ENCODE measurements around the gene TAS1R2.
"Not testable (repeated sequence)": the region's sequence is repeated elsewhere in the genome, so short reads cannot be mapped to it uniquely, and the experiment has no call there.

Gene TAS1R2

GRCh38 chr1:18859560-18859959, at the start of gene TAS1R2:
Gene TAS1R2 (minus strand): TSS chr1:18859660. CDS start chr1:18859660, 0 bp downstream.
- no peak for DNase-seq

DNA sequence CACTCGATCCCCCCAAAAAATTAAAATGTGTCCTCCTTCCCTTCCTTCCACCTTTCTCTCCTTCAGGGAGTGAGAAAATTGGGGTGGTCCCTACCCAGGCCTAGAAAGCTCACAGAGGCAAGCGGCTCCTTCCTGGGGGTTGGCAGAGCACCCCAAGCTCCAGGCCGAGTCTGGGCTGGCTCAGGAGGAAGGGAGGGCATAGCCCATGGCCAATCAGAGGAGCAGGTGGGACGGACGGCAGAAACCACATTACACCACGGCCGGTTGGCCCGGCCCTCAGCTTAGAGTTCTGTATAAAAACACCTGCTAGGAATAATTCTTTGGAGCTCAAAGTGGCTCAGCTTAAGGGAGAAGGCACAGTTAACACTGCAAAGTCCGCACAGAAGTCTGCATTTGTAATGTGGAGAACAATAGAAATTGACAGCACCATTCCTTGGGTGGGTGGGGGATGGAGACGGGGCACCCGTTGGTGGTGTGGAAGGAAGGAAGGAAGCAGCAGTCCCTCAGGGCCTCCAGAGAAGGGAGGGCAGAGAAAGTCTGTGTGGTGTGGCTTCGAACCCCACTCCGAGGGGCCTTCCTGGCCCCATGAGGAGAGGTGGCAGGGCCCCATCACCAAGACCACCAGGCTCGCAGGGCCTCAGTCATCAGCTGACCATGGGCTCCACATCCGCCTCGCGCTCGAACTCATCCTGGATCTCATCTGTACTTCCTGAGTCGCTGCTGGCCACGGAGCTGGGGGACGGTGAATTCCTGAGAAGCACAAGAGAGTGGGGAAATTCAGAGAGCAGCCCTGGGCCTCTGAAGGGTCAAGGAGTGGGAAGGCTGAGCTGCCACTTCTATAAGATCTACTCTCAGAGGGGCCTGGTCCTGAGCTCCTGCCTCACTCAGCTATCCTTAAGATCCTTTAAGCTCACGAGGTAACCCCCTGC, 48.7 kb upstream of the TAS1R2 start:
- no peak for DNase-seq

- DNase-seq, result peak; percentile 28 to 47
These were observed 47.8 kb upstream of the TAS1R2 start for GRCh38 chr1:18907021-18907916.

GRCh38 chr1:18903291-18903756, 43.9 kb upstream of the TAS1R2 start:
- DNase-seq, result no peak

DNA sequence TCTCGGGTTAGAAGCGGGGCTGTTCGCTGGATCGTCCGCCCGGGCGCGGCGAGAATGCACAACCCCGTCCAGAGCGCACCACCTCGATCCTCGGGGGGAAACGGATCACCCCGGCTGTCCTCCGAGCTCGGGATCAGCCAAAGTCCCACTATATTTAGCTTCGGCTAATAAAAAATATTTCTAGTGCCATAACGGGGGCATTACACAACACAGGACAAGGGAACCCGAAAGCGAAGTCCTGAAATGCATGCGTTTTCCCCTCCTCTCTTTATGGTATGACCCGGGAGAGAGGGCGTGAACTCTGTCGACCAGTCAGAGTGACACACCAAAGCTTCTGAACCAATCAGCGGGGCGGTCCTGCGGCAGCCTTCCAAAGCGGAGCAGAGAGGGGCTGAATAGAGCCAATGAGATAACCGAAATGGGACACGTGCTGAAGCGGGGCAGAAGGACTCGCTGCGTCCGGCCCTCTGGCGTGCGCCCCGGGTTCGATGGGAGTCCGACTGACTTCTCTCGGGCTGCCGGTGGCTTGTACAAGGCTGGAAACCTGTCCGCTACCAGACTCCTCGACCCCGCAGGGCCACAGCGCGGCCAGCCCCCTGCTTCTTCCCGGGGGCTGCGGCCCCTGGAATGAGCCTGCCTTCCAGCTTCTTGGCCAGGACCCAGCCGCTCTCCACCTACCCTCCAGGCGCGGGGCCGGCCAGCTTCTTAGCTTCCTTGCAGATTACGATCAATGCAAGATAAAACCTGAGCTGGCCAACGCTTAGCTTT, 43.2 kb upstream of the TAS1R2 start, which contains the start of gene ALDH4A1:
TSS of gene ALDH4A1 (minus strand) at position 33 of the 768 bp plus-strand sequence. CDS start at position 1, 32 bp downstream.
- DNase-seq, result peak; percentile 84 to 94

- DNase-seq, result no peak
These were observed 42.6 kb upstream of the TAS1R2 start for GRCh38 chr1:18901952-18902522.

DNA sequence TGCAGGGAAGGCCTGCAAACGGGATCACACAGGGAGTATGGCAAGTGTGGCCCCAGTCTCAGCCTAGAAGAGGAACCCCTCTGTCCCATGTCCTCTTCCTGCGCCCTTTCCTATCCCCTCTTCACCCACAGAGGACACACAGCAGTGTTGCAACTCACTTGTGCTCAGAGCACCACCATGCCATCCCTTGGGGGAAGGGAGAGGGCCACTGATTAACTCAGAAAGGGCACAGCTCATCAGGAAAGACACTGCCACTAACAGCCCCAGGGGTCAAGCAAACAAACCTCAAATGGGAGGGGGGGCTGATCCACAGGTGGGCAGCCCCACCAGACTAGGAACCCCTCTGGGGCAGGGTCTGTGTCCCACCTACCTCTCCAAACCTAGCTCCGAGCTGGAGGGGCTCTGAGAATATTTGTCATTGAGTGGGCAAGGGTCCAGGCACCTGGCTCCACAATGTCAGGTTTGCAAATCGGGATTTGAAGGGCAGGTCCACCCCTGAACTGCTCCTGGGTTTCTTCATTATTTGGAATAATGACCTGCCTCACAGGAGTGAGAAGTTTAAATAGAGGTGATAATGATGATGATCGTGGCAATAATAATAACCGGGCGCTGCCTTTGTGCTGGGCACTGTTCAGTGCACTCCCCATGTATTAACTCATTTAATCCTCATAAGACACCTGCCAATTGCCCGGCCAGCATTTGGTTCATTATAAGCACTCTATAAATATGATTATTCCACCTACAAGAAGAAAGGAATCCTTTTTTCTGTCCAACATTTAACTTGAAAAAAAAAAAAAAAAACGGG, 41.9 kb upstream of the TAS1R2 start:
- DNase-seq, result no peak

DNA sequence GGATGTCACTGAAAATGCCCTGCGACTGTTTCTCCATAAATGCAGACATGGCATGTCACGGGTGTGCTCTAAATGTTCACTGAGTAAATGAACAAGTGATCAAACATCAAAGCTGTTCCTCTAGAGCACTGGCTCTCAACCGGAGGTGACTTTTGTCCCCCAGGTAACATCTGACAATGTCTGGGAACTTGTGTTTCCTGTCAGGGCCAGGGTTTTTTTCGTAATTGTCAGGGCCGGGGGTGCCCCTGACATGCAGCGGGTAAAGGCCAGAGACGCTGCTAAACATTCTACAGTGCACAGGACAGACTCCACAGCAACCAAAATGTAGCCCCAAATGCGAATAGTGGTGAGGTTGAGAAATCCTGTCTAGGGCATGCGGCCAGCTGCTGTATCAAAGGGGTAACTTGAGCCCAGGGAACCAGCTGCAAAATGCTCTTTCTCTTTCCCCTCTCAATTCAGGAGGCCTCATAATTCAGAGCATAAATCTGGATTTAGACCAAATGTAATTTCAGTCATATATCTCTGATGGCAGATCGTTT, 40.9 kb upstream of the TAS1R2 start:
- no peak for DNase-seq

DNA sequence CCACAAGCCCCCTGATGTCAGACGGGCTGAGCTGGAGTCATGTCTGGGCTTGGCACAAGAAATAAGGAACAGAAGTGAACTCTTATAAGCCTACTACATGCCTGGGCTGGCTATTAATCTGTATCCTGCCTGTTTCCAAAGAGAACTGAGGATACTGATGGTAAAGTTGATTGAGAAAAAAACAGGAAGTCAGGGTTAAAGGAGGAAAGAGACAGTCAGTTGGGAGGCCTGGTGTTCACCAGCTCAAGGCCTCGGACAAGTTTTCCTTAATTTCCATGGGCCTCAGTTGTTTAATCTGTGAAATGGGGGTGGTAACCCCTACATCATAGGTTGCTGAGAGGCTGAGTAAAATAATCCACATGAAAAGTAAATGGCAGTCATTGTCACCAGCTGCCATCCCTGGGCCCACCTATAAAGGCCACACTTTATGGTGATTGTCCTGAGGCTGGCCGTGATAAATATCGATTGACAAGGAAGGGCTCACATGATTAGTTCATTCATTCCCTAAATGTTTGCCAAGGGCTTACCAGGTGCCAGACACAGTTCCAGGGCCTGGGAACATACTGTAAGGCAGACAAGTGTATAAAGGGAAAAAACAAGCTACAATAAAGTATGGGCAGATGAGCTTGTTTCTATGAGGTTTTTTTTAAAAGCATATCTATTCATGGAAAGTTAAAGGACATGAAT, 40.0 kb upstream of the TAS1R2 start:
- DNase-seq, result no peak

GRCh38 chr1:18898567-18898966, 39.1 kb upstream of the TAS1R2 start:
- DNase-seq, result no peak

DNA sequence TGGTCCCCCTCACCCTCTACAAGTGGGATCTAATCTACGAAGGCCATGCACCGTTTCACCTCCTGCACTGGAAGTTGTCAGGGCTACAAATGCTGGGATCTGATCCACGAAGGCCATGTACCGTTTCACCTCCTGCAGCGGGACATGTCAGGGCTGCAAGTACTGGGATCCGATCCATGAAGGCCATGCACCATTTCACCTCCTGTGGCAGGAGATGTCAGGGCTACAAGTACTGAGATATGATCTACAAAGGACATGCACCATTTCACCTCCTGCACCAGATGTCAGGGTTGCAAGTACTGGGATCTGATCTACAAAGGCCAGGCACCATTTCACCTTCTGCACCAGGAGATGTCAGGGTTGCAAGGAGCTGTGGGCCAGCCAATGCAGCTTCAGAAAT, 35.9 kb upstream of the TAS1R2 start:
- no peak for DNase-seq

DNA sequence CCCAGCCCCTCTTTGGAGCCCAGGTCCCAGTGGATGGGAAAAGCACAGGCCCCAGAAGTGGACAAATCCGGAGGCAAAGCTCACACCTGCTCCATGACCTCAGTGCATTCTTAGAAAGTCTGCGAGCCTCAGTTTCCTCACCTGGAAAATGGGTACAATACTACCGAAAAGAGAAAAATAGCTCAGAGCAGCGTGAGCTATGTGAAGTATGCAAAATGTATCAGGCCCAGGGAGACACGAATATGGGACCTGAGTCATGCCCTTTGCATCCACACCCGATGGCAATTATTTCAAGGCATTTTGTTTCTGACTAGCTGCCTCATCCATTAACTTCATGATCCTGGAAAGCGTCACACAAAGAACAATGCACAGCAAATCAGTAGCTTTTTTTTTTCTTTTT, 33.7 kb upstream of the TAS1R2 start:
- no peak for DNase-seq

DNA sequence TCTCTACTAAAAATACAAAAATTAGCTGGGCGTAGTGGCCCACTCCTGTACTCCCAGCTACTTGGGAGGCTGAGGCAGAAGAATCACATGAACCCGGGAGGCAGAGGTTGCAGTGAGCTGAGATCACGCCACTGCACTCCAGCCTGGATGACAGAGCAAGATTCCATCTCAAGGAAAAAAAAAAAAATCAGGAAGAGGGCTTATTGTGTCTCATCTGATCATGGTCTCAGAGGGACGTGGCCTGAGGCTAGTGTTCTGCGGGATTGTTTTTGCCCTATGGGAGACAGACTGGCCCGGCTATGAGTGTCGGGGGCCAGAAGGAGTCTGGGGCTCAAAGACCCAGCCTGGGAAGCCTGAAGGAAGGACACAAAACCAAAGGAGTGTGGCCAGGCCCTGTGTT, 32.4 kb upstream of the TAS1R2 start:
- not testable (repeated sequence) for DNase-seq

DNA sequence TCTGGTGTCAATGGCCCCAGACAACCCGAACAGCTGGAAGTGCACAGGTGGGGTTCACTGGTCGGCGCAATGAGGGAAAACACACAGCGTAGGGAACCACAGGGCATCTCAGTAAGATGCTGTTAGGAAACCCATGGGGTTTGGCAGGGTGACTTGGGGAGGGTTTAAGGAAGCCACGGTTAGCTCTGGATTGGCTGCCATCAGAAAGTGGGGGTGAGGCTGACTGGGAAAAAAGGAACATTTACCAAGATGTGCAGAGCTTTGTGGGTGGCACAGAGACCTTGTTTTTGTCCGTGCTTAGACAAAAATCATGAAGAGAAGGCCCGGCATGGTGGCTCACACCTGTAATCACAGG, 31.9 kb upstream of the TAS1R2 start:
- DNase-seq, result no peak

DNA sequence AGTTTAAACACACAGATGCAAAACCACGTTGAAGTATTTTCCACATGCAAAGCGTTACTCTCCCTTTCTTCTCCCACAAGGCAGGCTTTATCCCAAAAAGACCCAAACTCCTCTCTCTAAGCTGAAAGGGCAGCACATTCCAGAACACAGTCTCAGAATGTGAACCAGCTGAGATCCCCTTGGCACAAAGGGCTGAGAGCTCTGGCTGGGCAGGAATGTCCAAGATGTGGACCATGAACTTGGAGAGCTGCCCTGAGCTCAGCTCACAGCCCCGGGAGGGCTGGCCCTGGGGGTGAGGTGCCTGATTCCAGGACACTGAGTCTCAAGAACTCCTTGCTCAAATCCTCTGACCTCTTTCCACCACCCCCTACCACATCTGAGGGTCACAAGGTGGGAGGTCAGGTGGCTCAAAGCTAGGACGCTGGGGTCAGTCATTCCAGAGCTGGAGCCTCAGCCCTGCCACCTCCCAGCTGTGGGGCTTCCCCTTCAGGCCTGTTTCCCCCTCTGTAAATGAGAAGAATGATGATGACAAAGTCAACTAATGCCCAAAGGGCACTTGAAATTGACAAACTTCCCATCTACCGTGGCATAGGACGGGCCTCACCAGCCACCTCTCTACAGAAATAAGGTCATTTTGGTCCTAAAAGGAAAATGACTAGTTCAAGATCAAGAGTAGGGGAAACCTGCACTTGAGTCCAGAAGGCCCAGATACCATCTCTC, 31.4 kb upstream of the TAS1R2 start:
- DNase-seq, result no peak

- DNase-seq, result no peak
These were observed 26.5 kb upstream of the TAS1R2 start for GRCh38 chr1:18886003-18886335.

DNA sequence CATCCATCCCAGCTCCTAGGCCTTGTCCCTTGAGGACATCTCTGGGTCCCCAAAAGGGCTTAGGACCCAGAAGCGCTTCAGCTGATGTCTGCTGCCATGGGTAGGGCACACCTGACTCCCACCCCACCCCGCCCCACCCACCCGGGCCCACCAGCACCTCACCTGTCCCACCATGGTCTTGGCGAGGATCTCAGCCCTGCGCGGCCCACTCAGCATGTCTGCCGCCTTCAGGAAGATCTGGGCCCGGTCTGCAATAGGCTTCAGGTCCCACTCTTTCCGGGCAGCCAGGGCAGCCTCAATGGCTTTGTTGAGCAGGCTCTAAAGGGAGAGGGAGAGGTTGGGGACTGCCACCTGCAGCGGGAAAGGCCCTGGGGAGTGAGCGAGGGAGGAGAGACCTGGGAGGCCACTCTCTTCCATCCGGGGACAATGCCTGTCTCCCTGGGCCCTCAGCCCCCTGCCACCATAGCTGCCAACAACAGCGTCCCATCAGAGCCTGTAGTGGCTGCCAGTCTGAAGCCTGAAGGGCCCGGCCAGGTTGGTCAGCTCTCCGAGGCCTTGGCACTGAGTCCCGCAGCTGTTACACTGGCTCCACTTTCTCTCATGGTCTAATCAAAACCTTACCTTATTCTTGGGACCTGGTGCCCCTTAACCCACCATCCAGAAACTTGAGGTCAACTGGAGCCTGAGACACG, 26.0 kb upstream of the TAS1R2 start:
- DNase-seq, result no peak

DNA sequence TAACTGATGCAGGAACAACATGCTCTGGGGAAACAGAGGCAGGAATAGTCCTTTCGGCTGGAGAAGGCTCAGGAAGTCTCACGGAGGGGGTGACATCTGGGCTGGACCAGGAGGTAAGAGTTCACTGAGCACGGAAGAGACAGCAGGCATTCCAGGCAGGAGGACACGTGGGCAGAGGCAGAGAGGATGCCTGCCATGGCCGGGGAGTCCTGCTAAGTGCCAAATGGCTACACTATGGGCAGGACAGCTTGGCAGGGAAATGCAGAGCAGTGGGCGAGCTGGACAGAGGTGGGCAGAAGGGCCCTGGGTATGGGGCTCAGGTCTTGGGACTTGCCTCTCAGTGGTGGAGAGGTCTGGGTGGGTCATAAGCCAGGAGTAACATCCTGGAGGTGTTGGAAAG, 25.3 kb upstream of the TAS1R2 start:
- no peak for DNase-seq

GRCh38 chr1:18884419-18884717, 24.9 kb upstream of the TAS1R2 start:
- no peak for DNase-seq

All from stimulated activated CD4-positive, alpha-beta T cell treated with anti-CD3 and anti-CD28 coated beads, Interleukin-4, amount 100 ng/mL, for 4 hours (primary cell).